Left lung (tissue), 10 donors: ENCODE measurements around the gene MGAT5. TPM values are rescaled to one million over a fixed set of nuclear protein-coding genes. Genes with fewer than 3 reads are reported as not detected.

Source experiments
- ATAC-seq: fragments of 200-7000 bp; cut with Tn5 transposase; one replicate; pipeline ENCODE4 v1.9.1; 2020; ENCODE audit warnings: moderate library complexity
- DNase-seq, 4 donors: peaks; one replicate each; pipeline ENCODE4 v3.0.0-alpha.2; 2013 to 2020
- H3K27ac ChIP-seq, 2 donors: fragments of 200-600 bp; sonication (generic) in 1 of 2; one replicate each; pipeline versions ENCODE4 v1.5.0 to v1.8.0; 2020 to 2021
- H3K27me3 ChIP-seq, 2 donors: fragments of 200-600 bp; sonication (generic) in 1 of 2; one replicate each; pipeline versions ENCODE4 v1.5.0 to v1.8.0; 2020 to 2021
- H3K36me3 ChIP-seq, 2 donors: fragments of 200-600 bp; sonication (generic) in 1 of 2; one replicate each; pipeline versions ENCODE4 v1.5.0 to v1.8.0; 2020 to 2021
- H3K4me1 ChIP-seq, 2 donors: fragments of 200-600 bp; one replicate each; pipeline ENCODE4 v1.8.0; 2021
- H3K4me3 ChIP-seq, 2 donors: fragments of 200-600 bp; sonication (generic) in 1 of 2; one replicate each; pipeline versions ENCODE4 v1.5.0 to v1.8.0; 2020 to 2021; ENCODE audit warnings: mild to moderate bottlenecking in 1 of 2
- H3K9me3 ChIP-seq, 2 donors: fragments of 200-600 bp; sonication (generic) in 1 of 2; one replicate each; pipeline versions ENCODE4 v1.5.0 to v1.8.0; 2020 to 2021
- intact Hi-C, 2 donors: fragments of 100-400 bp; cut with DNase I; formaldehyde crosslinking; loops; one replicate each; pipeline versions ENCODE4 v1.11.2 to v1.14.2; 2022
- polyA plus RNA-seq, 6 donors: library from polyadenylated mRNA; unstranded; fragments of 120-200 nt; gene quantifications; one replicate each; pipeline ENCODE4 v1.2.1, GENCODE V29; 2013; ENCODE audit not compliant: insufficient read length in 6 of 6
- total RNA-seq, 2 donors: library from RNA; stranded (reverse); fragmentation: NEBNext Ultra II Directional; extraction: Animal tissue kit (Norgen Biotek cat#: 25700); gene quantifications; one replicate each; pipeline ENCODE4 v1.2.1, GENCODE V29; 2021
- TF ChIP-seq, protein P1 (sequence below), 2 donors: fragments of 200-600 bp; sonication (generic) in 1 of 2; IDR thresholded peaks; one replicate each; pipeline versions ENCODE4 v1.5.0 to v1.8.0; 2021; ENCODE audit warnings: antibody characterized with exemption in 2 of 2
- donor health status: DM: no; HTN: yes; CAD: no.
- donor health status: DM: no; HTN: no; CAD: no.

Gene MGAT5
- total and polyA plus RNA-seq, 8 donors: 24.5 to 57.0 (median 28.1) TPM

DNA sequence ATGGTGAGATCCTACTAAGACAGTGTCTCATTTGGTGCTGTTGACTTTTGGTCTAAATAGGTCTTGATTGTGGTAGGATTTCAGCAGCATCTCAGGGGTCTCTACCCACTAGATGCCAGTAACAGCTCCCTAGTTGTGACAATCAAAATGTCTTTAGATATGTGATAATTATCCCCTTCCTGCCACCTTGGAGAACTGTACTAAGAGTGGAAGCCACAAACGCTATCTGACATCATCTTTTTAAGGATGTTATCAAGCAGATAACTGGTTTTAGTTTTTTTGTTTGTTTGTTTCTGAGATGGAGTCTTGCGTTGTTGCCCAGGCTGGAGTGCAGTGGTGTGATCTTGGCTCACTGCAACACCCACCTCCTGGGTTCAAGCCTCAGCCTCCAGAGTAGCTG lies 3.1 kb downstream of the MGAT5 start:
- TF ChIP-seq, protein P1, sequence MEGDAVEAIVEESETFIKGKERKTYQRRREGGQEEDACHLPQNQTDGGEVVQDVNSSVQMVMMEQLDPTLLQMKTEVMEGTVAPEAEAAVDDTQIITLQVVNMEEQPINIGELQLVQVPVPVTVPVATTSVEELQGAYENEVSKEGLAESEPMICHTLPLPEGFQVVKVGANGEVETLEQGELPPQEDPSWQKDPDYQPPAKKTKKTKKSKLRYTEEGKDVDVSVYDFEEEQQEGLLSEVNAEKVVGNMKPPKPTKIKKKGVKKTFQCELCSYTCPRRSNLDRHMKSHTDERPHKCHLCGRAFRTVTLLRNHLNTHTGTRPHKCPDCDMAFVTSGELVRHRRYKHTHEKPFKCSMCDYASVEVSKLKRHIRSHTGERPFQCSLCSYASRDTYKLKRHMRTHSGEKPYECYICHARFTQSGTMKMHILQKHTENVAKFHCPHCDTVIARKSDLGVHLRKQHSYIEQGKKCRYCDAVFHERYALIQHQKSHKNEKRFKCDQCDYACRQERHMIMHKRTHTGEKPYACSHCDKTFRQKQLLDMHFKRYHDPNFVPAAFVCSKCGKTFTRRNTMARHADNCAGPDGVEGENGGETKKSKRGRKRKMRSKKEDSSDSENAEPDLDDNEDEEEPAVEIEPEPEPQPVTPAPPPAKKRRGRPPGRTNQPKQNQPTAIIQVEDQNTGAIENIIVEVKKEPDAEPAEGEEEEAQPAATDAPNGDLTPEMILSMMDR (IDR thresholded peaks at IDR 0.05): no peak
- Histone ChIP-seq H3K27ac (no peak overlapping the region), H3K4me1 (peaks cover 20 to 53% of the 10 kb centered on the region in 2 donors), H3K4me3 (no peak overlapping the region), H3K27me3 (no peaks in the 10 kb centered on the region), H3K36me3 (peaks cover 0 to 5% of the 10 kb centered on the region in 2 donors), H3K9me3 (no peaks in the 10 kb centered on the region)
- ATAC-seq (no peak), DNase-seq (no peak)
- intact Hi-C loops: loop anchor here in 1 of 2 donors (10.0 kb wide), 1 partner anchor 148 kb away; no protein-coding TSS in a partner anchor

DNA sequence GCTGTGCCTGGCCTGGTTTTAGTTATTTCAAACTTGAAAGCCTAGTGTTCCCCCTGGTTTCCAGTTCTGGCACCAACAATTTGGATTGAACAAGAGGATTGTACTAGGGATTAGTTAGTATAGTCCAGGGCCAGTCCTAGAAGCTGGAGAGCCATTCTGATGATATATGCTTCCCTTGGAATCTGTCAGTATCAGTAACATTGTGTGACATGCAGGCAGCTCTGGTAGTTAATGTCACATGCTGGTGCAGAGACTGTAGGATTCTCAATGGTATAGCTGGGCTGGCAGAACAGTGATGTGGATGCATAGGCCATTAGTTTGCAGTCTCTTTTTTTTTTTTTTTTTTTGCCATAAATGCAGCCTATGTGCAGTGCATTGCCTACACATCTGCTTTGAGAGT lies 3.6 kb downstream of the MGAT5 start:
- H3K27me3 ChIP-seq: no peaks in the 10 kb centered on the region
- intact Hi-C loops: loop anchor here in 1 of 2 donors (10.0 kb wide), 1 partner anchor 147 kb away; no protein-coding TSS in a partner anchor
- no peak overlapping the region for H3K27ac ChIP-seq
- TF ChIP-seq, protein P1 (IDR thresholded peaks at IDR 0.05): no peak
- ATAC-seq: no peak
- H3K4me1 ChIP-seq: peaks cover 22 to 54% of the 10 kb centered on the region in 2 donors
- no peak overlapping the region for H3K4me3 ChIP-seq
- no peaks in the 10 kb centered on the region for H3K9me3 ChIP-seq
- H3K36me3 ChIP-seq: peaks cover 0 to 5% of the 10 kb centered on the region in 2 donors
- no peak for DNase-seq

DNA sequence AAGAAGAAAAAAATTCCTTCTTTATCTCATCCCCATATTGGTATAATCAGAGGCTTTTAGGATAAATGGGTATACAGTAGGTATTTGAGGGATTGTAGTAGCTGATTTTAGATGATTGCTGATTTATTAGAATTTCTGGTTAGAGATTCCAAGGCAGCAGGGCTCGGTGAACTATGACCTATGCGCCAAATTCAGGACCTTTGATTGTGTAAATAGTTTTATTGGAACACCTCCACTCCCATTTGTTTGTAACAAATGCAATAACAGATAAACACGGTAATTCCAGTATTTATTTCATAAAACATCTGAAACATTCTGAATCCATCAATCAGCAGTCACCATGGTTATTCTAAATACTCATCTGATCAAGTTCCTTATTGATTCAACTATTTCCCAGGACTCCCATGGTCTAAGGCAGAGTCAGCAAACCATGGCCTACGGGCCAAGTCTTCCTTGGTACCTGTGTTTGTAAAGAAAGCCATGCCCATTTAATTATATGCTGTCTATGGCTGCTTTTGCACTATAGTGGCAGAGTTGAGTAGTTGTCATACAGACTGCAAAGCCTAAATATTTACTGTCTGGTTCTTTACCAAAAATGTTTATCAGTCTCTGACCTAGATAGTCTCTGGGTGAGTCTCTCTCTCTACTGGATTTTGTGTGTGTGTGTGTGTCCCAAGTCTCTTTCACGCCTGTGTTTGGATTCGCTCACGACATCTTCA lies 4.3 kb downstream of the MGAT5 start:
- TF ChIP-seq, protein P1 (IDR thresholded peaks at IDR 0.05): no peak
- no peak for DNase-seq
- no peak for ATAC-seq
- H3K27me3 ChIP-seq: no peaks in the 10 kb centered on the region
- no peak overlapping the region for H3K4me3 ChIP-seq
- H3K36me3 ChIP-seq: peaks cover 0 to 5% of the 10 kb centered on the region in 2 donors
- no peaks in the 10 kb centered on the region for H3K9me3 ChIP-seq
- no peak overlapping the region for H3K27ac ChIP-seq
- H3K4me1 ChIP-seq: peaks cover 22 to 52% of the 10 kb centered on the region in 2 donors
- intact Hi-C loops: loop anchor here in 1 of 2 donors (10.0 kb wide), 1 partner anchor 147 kb away; no protein-coding TSS in a partner anchor

DNA sequence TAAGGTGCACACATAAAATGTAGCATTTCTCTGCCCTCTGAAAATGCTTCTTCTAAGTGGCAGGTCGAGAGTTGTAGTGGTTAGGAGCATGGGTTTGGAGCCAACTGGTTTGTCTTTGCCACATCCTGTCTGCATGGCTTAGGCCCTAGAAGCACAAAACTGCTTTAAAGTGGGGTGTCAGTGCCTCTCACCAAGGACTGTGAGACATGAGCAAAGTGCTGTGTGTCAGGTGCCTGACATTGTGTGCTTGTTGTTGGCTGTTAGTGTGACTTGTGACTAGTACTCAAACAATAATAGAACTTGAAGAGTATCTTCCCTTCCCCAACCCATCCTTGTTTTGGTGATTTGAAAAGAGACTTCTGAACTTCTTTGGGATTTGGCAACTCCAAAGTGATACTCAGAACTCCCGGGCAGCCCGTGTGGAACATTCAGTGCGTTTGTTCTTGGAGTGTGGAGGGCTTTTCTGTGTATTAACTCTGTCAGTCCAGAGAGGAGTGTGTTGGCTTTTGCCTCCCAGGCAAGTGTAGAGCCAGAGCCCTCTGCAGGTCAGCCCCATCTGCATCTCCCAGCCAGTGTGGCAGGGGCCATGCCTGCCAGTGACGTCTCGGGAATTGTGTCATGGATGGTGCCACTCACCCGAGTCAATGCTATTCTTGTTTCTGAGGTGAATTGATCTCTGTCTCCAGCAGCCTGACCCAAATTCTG lies 5.0 kb downstream of the MGAT5 start:
- DNase-seq (no peak), ATAC-seq (no peak)
- Histone ChIP-seq H3K4me1 (peaks cover 22 to 45% of the 10 kb centered on the region in 2 donors), H3K9me3 (no peaks in the 10 kb centered on the region), H3K36me3 (peaks cover 0 to 5% of the 10 kb centered on the region in 2 donors), H3K4me3 (no peak overlapping the region), H3K27me3 (no peaks in the 10 kb centered on the region), H3K27ac (no peak overlapping the region)
- intact Hi-C loops: loop anchor here in 1 of 2 donors (10.0 kb wide), 1 partner anchor 146 kb away; no protein-coding TSS in a partner anchor
- TF ChIP-seq, protein P1 (IDR thresholded peaks at IDR 0.05): no peak

DNA sequence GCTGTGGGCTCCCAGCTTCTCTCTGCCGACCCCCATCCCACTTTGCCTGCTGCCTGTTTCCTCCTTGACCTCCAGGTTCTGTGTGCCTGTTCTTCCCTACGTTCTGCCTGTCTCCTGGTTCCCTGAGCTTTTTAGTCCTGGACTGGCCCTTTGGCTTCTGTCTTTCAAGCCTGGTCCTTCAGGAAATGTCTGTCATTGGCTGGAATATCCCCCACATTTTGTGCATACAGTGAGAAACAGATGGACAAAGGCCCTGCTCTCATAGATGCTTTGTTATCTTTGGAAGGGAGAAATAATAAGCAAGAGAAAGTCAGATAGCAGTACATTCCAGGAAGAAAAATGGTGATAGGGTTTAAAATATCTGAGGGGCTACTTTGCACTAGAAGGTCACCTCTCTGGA lies 5.7 kb downstream of the MGAT5 start:
- peaks cover 0 to 2% of the 10 kb centered on the region in 2 donors for H3K36me3 ChIP-seq
- peak overlapping the region in 1 of 2 donors; percentile 14 for H3K27ac ChIP-seq
- no peaks in the 10 kb centered on the region for H3K9me3 ChIP-seq
- intact Hi-C loops: loop anchor here in 1 of 2 donors (10.0 kb wide), 1 partner anchor 145 kb away; no protein-coding TSS in a partner anchor
- no peaks in the 10 kb centered on the region for H3K27me3 ChIP-seq
- no peak overlapping the region for H3K4me3 ChIP-seq
- TF ChIP-seq, protein P1 (IDR thresholded peaks at IDR 0.05): no peak
- DNase-seq (no peak), ATAC-seq (no peak)
- peaks cover 22 to 39% of the 10 kb centered on the region in 2 donors for H3K4me1 ChIP-seq
